Measurements from ENCODE around the gene APOBEC3A.
"Not testable (repeated sequence)": the region's sequence is repeated elsewhere in the genome, so short reads cannot be mapped to it uniquely, and the experiment has no call there.

Gene APOBEC3A

GRCh38 chr22:38977289-38977688, 19.9 kb downstream of the APOBEC3A start:
- in situ Hi-C loops (cut with HindIII; ENCODE audit: low sequenced_read_pairs), result not testable (repeated sequence)

DNA sequence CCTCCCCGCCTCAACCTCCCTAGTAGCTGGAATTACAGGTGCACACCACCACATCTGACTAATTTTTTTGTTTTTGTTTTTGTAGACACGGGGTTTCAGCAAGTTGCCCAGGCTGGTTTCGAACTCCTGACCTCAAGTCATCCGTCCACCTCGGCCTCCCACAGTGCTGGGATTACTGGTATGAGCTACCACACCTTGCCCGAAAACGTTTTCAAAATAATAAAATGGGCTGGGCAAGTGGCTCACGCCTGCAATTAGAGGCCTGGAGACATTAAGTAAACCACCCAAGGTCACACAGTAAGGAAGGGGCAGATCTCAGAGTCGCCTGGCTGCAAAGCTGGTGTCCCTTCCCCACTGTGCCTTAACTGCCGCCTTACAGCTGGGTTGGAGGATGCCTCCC, 23.2 kb downstream of the APOBEC3A start:
- in situ Hi-C loops (cut with HindIII; ENCODE audit: low sequenced_read_pairs), result not testable (repeated sequence)

GRCh38 chr22:38981005-38981991, 23.9 kb downstream of the APOBEC3A start:
- in situ Hi-C loops (cut with HindIII; ENCODE audit: low sequenced_read_pairs), result no loop called here

GRCh38 chr22:38981992-38982927, 24.9 kb downstream of the APOBEC3A start, which contains the start of gene APOBEC3B:
Gene APOBEC3B, plus strand, starts transcription at chr22:38982347. Its CDS starts 107 bp downstream, at chr22:38982454.
- in situ Hi-C loops (cut with HindIII; ENCODE audit: low sequenced_read_pairs), result no loop called here

GRCh38 chr22:38984224-38984623, 26.8 kb downstream of the APOBEC3A start:
- in situ Hi-C loops (cut with HindIII; ENCODE audit: low sequenced_read_pairs), result no loop called here

- in situ Hi-C loops (cut with HindIII; ENCODE audit: low sequenced_read_pairs), result not testable (repeated sequence)
These were observed 27.7 kb downstream of the APOBEC3A start for GRCh38 chr22:38984784-38985757.

GRCh38 chr22:38986629-38987028, 29.2 kb downstream of the APOBEC3A start:
- in situ Hi-C loops (cut with HindIII; ENCODE audit: low sequenced_read_pairs), result no loop called here

DNA sequence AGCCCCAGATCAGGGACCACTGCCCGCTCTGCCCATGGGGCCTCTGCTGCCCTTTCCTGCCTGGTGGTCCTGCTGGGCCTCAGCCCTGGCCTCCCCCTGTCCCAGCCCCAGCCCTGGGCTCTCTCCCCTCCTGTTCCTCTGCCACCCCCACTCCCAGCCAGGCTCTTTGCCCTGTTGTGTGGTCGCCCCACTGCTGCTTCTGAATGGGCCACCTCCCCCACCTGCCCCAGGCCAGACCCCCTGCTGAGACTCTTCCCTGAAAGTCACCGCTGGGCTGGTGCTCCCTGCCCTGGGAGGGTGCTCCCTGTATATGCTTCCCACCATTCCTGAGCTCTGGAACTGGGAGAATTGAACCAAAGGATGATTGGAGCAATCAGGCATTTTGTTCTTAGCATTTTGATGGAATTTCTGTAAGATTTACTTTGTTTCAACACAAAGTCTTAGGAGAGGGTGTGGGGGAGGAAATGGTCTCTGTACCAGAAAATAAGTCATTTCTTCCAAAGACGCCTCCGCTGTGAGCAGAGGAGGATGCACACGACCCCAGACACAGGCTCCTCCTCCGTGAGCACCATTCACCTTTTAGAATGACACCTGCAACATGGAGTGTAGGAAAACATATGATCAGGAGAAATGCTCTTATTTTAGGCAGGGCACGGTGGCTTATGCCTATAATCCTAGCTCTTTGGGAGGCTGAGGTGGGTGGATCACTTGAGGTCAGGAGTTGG, 29.9 kb downstream of the APOBEC3A start:
- in situ Hi-C loops (cut with HindIII; ENCODE audit: low sequenced_read_pairs), result no loop called here

DNA sequence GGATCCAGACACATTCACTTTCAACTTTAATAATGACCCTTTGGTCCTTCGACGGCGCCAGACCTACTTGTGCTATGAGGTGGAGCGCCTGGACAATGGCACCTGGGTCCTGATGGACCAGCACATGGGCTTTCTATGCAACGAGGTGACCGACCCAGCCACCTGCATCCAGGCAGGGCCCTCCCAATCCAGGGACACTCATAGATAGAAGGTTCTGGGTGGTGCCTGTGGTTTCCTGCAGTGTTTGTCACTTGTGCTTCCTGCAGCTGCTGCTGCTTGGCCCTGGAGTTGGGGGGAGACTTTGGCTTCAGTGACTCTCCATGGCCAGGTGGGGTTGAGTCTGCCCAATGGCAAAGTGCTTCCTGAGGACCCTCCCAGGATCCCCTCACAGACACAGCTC, 32.1 kb downstream of the APOBEC3A start:
- in situ Hi-C loops (cut with HindIII; ENCODE audit: low sequenced_read_pairs), result no loop called here

GRCh38 chr22:38992871-38993371, 35.5 kb downstream of the APOBEC3A start:
- in situ Hi-C loops (cut with HindIII; ENCODE audit: low sequenced_read_pairs), result not testable (repeated sequence)

- in situ Hi-C loops (cut with HindIII; ENCODE audit: low sequenced_read_pairs), result loop anchor here (5.0 kb wide), 1 partner anchor 64 kb away; no protein-coding TSS in a partner anchor
These were observed 38.7 kb downstream of the APOBEC3A start for GRCh38 chr22:38996105-38996504.

DNA sequence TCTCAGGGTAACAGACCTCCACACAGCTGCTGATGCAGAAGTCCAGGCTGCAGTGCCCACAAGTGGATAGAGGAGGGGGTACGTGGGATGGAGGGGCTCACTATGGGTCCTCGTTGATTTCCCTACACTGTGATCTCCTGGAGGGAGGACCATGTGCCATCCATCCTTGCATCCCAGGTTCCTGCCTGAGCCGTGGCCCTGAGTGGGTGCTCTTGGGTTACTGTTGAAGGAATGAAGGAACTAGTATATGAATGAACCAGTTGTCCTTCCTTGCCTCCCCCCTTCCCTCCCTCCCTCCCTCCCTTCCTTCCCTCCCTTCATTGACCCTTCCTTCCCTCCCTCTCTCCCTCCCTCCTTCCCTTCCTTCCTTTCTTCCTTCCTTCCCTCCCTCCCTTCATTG, 40.1 kb downstream of the APOBEC3A start:
- in situ Hi-C loops (cut with HindIII; ENCODE audit: low sequenced_read_pairs), result loop anchor here (5.0 kb wide), 1 partner anchor 65 kb away; no protein-coding TSS in a partner anchor

- in situ Hi-C loops (cut with HindIII; ENCODE audit: low sequenced_read_pairs), result loop anchor here (10.0 kb wide), 1 partner anchor 132 kb away; no protein-coding TSS in a partner anchor
These were observed 45.8 kb downstream of the APOBEC3A start for GRCh38 chr22:39003165-39003638.

GRCh38 chr22:39007177-39007576, 49.8 kb downstream of the APOBEC3A start:
- in situ Hi-C loops (cut with HindIII; ENCODE audit: low sequenced_read_pairs), result loop anchor here (10.0 kb wide), 1 partner anchor 128 kb away; no protein-coding TSS in a partner anchor

GRCh38 chr22:39008271-39008850, 51.0 kb downstream of the APOBEC3A start:
- in situ Hi-C loops (cut with HindIII; ENCODE audit: low sequenced_read_pairs), result loop anchor here (10.0 kb wide), 1 partner anchor 126 kb away; no protein-coding TSS in a partner anchor

- in situ Hi-C loops (cut with HindIII; ENCODE audit: low sequenced_read_pairs), result no loop called here
These were observed 53.5 kb downstream of the APOBEC3A start for GRCh38 chr22:39010946-39011345.

Measured in DLD1 (cell line).